A673 (cell line): ENCODE measurements around the gene HGFAC. TPM values are rescaled to one million over a fixed set of nuclear protein-coding genes. Genes with fewer than 3 reads are reported as not detected.

ENCODE experiments used
- BruUV-seq: library from RNA; stranded (reverse); fragments of 400-500 nt; replicated peaks from 2 replicates; lab custom pipeline; 2021; lab: Mats Ljungman, UMichigan
- CTCF ChIA-PET: fragments of 300-600 bp; sonication (Branson Sonifier 250); formaldehyde crosslinking; loops from one replicate; lab custom pipeline; 2022; ENCODE audit warnings: antibody characterized with exemption; lab: Charles Lee
- POLR2A ChIA-PET: fragments of 300-600 bp; sonication (Branson Sonifier 250); formaldehyde crosslinking; loops from one replicate; lab custom pipeline; 2022; ENCODE audit warnings: antibody characterized with exemption; ENCODE audit not compliant: low non-redundant PET; lab: Charles Lee
- DNase-seq: peaks from one replicate; pipeline ENCODE4 v3.0.0-alpha.2; 2015; ENCODE audit warnings: low spot score
- H3K27ac ChIP-seq: fragments of 200-600 bp; sonication (generic); 2 replicates; pipeline ENCODE4 v1.5.1; 2016; ENCODE audit warnings: mixed run types, low read depth, mild to moderate bottlenecking, mixed read lengths, antibody characterized with exemption, low read length; ENCODE audit not compliant: poor library complexity, severe bottlenecking
- H3K27me3 ChIP-seq: fragments of 200-600 bp; sonication (generic); replicated peaks from 2 replicates; pipeline ENCODE4 v1.6.1; 2017; ENCODE audit warnings: mixed run types, low read depth, mild to moderate bottlenecking, mixed read lengths, antibody characterized with exemption, low read length; ENCODE audit not compliant: insufficient read depth, poor library complexity
- H3K36me3 ChIP-seq: fragments of 200-600 bp; sonication (generic); 2 replicates; pipeline ENCODE4 v1.6.1; 2016; ENCODE audit warnings: mixed run types, mild to moderate bottlenecking, mixed read lengths, antibody characterized with exemption, low read length; ENCODE audit not compliant: insufficient read depth, poor library complexity, severe bottlenecking
- H3K4me1 ChIP-seq: fragments of 200-600 bp; sonication (generic); 2 replicates; pipeline ENCODE4 v1.6.1; 2017; ENCODE audit warnings: mixed run types, mild to moderate bottlenecking, mixed read lengths, antibody characterized with exemption, low read length; ENCODE audit not compliant: insufficient read depth, poor library complexity, severe bottlenecking
- H3K4me3 ChIP-seq: fragments of 200-600 bp; sonication (generic); 2 replicates; pipeline ENCODE4 v1.5.1; 2016; ENCODE audit warnings: low read depth, mixed run types, mild to moderate bottlenecking, mixed read lengths, low read length; ENCODE audit not compliant: poor library complexity, severe bottlenecking
- H3K9me3 ChIP-seq: fragments of 200-600 bp; sonication (generic); 2 replicates; pipeline ENCODE4 v1.6.1; 2016; ENCODE audit warnings: mixed run types, low read depth, mild to moderate bottlenecking, mixed read lengths, antibody characterized with exemption, low read length; ENCODE audit not compliant: poor library complexity, severe bottlenecking
- EZH2 ChIP-seq: fragments of 200-600 bp; sonication (generic); IDR thresholded peaks from 2 replicates; pipeline ENCODE4 v1.6.1; 2017; ENCODE audit warnings: borderline replicate concordance, low read depth, mild to moderate bottlenecking, mixed read lengths, antibody characterized with exemption, low read length; ENCODE audit not compliant: poor library complexity, severe bottlenecking
- intact Hi-C: fragments of 100-400 bp; cut with micrococcal nuclease; formaldehyde crosslinking; loops from one replicate; pipeline ENCODE4 v1.10.0; 2022; ENCODE audit not compliant: unreplicated experiment
- total RNA-seq: library from RNA; stranded (reverse); gene quantifications from 2 replicates; pipeline ENCODE4 v1.2.3, GENCODE V29; 2021
- TF ChIP-seq, protein P1 (sequence below): fragments of 300-800, 200-600 bp; sonication (generic); conservative IDR thresholded peaks from 2 replicates; pipeline ENCODE4 v1.5.1; 2017; ENCODE audit warnings: low read depth, mild to moderate bottlenecking, antibody characterized with exemption, low read length, moderate library complexity, mixed read lengths

Gene HGFAC
- total RNA-seq, 1 experiment from 2014 or later = 4.8 TPM

DNA sequence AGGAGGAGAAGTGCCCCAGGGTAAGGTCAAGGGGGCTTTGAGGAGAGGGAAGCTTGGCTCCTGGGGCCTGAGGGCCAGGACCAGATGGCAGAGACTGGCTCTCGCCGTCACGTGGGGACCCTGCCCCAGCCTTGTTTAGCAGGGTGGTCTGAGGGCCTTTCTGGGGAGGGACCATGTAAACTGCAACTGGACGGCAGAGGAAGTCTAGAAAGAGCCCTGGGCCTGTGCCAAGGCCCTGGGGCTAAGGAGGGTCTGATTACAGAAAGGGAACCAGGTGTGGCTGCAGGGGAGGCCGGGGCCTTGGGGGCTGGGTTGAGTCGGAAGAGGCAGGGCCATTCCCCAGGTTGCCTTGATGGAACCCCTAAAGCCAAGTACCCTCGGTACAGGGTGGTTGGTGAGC, 1.8 kb upstream of the HGFAC start:
- no TSS peak for BruUV-seq
- H3K4me1 ChIP-seq = peaks cover 5% of the 10 kb centered on the region
- H3K36me3 ChIP-seq = no peaks in the 10 kb centered on the region
- H3K4me3 ChIP-seq = no peak overlapping the region
- ChIA-PET POLR2A (no interaction called here), CTCF (interaction anchor here (1.5 kb wide), 1 partner anchor 94 kb away, joined by 8 read pairs; no protein-coding TSS in a partner anchor)
- no peaks in the 10 kb centered on the region for H3K9me3 ChIP-seq
- TF ChIP-seq, protein P1, sequence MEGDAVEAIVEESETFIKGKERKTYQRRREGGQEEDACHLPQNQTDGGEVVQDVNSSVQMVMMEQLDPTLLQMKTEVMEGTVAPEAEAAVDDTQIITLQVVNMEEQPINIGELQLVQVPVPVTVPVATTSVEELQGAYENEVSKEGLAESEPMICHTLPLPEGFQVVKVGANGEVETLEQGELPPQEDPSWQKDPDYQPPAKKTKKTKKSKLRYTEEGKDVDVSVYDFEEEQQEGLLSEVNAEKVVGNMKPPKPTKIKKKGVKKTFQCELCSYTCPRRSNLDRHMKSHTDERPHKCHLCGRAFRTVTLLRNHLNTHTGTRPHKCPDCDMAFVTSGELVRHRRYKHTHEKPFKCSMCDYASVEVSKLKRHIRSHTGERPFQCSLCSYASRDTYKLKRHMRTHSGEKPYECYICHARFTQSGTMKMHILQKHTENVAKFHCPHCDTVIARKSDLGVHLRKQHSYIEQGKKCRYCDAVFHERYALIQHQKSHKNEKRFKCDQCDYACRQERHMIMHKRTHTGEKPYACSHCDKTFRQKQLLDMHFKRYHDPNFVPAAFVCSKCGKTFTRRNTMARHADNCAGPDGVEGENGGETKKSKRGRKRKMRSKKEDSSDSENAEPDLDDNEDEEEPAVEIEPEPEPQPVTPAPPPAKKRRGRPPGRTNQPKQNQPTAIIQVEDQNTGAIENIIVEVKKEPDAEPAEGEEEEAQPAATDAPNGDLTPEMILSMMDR = no peak
- no peak for TF ChIP-seq EZH2
- no peaks in the 10 kb centered on the region for H3K27me3 ChIP-seq
- H3K27ac ChIP-seq = no peak overlapping the region
- DNase-seq = no peak
- intact Hi-C loops = loop anchor here (5.0 to 10.0 kb wide), 2 partner anchors 245 to 333 kb away; no protein-coding TSS in a partner anchor

DNA sequence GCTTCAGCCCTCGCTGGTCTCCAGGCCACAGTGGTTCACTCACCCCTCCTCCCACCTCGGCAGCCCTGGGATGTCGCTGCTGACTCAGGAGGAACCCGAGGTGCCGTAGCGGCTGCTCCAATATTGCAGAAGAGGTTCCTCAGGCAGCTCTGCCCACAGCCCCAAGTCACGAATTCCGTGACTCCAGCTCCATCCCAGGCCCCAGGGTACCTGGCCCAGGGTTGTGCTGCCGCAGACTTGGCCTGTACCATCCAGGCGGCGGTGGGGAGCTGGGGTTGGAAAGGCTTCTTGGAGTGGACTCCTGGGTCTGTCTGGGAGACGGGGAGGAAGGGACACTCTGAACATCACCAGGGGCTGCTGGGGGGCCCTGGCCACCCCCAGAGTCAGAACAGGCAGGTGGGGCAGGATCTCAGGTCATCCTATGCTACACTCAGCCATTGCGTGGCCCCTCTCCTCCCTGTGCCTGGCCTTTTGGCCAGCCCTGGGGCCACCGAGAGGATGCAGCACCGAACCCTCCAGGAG, 728 bp upstream of the HGFAC start:
- H3K36me3 ChIP-seq = no peaks in the 10 kb centered on the region
- DNase-seq = no peak
- no TSS peak for BruUV-seq
- H3K27ac ChIP-seq = no peak overlapping the region
- intact Hi-C loops = loop anchor here (5.0 to 10.0 kb wide), 2 partner anchors 246 to 334 kb away; no protein-coding TSS in a partner anchor
- ChIA-PET POLR2A (no interaction called here), CTCF (interaction anchor here (1.0 to 1.5 kb wide), 2 partner anchors 95 to 222 kb away, joined by 3 to 8 read pairs; no protein-coding TSS in a partner anchor)
- TF ChIP-seq EZH2 = no peak
- TF ChIP-seq, protein P1 = no peak
- H3K4me3 ChIP-seq = no peak overlapping the region
- no peaks in the 10 kb centered on the region for H3K9me3 ChIP-seq
- H3K27me3 ChIP-seq = no peaks in the 10 kb centered on the region
- peaks cover 5% of the 10 kb centered on the region for H3K4me1 ChIP-seq

DNA sequence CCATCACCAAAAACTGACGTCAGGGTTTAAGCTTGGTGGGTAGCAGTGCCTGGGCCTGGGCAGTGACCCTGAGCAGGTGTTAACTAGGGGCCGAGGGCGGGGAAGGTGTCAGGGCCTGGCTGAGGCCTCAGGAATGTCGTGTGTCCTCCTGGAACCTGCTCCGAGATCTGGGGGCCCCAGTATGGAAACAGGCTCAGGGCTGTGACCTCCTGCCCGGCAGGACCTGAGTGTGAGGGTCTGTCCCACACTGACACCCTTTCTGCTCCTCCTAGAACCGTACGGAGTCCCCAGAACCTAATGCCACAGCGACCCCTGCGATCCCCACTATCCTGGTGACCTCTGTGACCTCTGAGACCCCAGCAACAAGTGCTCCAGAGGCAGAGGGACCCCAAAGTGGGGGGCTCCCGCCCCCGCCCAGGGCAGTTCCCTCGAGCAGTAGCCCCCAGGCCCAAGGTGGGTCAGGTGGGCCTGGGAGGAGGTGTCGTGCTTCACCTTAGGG, 741 bp downstream of the HGFAC start:
- Histone ChIP-seq H3K27me3 (no peaks in the 10 kb centered on the region), H3K4me1 (no peaks in the 10 kb centered on the region), H3K36me3 (no peaks in the 10 kb centered on the region), H3K4me3 (no peak overlapping the region), H3K9me3 (no peaks in the 10 kb centered on the region), H3K27ac (no peak overlapping the region)
- no peak for DNase-seq
- intact Hi-C loops = loop anchor here (5.0 to 10.0 kb wide), 2 partner anchors 248 to 335 kb away; no protein-coding TSS in a partner anchor
- TF ChIP-seq, protein P1 = no peak
- TF ChIP-seq EZH2 = no peak
- POLR2A ChIA-PET = no interaction called here
- CTCF ChIA-PET = interaction anchor here (0.6 kb wide), 1 partner anchor 21 kb away, joined by 4 read pairs; no protein-coding TSS in a partner anchor
- no TSS peak for BruUV-seq
